ENCODE results near the gene OLFML2A. TPM values are rescaled to one million over a fixed set of nuclear protein-coding genes. Genes with fewer than 3 reads are reported as not detected.

The OLFML2A gene
- total and polyA plus RNA-seq, 10 donors, result 3.0 to 187 (median 117) TPM

DNA sequence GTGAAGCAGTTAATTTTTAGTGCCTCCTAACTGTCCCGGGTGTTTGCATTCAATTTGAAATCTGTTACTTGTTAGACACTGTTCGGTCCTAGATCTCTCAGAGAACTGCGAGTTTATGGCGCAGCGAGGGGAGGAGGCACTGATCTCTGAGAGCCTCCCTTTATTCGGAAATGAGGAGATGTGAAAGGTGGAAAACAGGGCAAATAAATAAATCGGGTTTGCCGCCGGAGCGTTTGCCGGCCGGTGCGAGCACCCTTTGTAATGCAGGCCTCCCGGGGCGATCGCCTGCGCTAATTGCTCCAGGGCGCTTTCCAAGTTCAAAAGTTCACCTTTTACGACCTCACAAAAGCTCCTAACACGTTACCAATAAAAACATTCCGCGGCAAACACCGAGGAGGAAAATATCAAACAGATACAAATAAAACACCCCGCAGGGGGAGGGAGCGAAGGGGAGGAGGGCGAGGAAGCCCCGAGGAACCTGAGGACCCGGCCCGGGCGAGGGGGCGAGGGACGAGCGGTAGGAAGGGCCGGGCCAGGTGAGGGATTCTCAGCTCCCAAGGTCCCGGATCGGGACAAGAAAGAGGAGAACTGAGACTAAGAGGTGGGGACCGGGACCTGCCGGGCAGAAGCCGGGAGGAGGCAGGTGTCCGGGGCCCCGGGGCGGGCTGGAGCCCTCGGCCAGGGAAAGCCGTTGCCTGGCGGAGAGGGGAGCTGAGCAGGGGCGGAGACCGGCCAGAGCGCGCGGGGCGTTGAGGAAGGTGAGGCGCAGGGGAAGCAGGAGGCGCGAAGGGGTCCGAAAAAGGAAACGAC is 7.2 kb upstream of the OLFML2A start:
- 3 to 5% (median 4%) methylated on average over 55 to 56 of the region's 56 CpGs for WGBS, 5 donors
- DNase-seq, result peak; percentile 88
- peaks cover 0 to 76% (median 47%) of the 10 kb centered on the region in 7 donors for H3K27me3 ChIP-seq (replicated peaks in 1 of 7)

DNA sequence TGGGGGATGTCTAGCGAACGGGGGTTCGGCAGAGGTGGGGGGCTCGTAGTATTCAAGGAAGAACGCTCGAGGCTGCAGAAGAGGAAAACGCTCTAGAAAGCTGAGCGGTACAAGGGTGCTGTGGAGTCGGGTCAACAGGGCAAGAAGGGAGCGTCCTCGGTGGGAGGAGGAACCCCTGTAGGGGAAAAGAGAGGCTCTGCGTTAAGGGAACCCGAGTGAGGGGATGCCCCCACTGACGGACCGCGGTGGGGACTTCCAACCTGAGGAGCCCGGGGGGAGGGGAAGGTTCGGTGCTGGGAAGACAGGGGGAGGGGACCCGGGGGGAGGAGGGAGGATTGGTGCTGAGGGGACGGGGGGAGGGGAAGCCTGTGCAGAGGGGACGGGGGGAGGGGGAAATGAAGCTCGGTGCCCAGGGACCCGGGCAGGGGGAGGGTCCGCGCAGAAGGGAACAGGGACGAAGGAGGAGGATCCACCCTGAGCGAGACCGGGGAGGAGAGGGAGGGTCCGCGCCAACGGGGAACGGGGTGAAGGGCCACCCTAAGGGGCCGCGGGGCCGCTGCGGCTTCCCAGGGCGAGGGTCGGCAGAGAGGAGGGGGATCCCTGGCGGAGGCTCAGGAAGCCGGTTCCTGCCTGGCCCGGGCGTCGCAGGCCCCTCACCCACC is 6.4 kb upstream of the OLFML2A start:
- no peak for TF ChIP-seq CTCF (IDR thresholded peaks at IDR 0.05 in 8 of 11, conservative IDR thresholded peaks at IDR 0.05 in 3 of 11)
- TF ChIP-seq POLR2AphosphoS5 (IDR thresholded peaks at IDR 0.05), result no peak
- TF ChIP-seq POLR2A (IDR thresholded peaks at IDR 0.05), result no peak
- Histone ChIP-seq H3K36me3 (no peaks in the 10 kb centered on the region), H3K9me3 (no peaks in the 10 kb centered on the region), H3K27ac (peak overlapping the region in 7 of 8 donors; percentile 53 to 91 (median 73)), H3K4me3 (peak overlapping the region; percentile 88 to 100 (median 94)), H3K27me3 (replicated peaks in 1 of 7) (peaks cover 0 to 76% (median 45%) of the 10 kb centered on the region in 7 donors), H3K4me1 (peaks cover 19 to 74% (median 44%) of the 10 kb centered on the region in 6 donors)
- intact Hi-C loops (cut with DNase I; ENCODE audit: low total_unique reads), result loop anchor here (5.0 to 10.0 kb wide), 2 partner anchors 377 to 604 kb away; no protein-coding TSS in a partner anchor
- DNase-seq, result no peak
- 1 to 3% (median 1%) methylated on average over 36 to 43 of the region's 43 CpGs for WGBS, 5 donors

More for the DNA sequence above, 7.2 kb upstream of the OLFML2A start:
- H3K4me3 ChIP-seq, result peak overlapping the region in 7 of 8 donors; percentile 88 to 100 (median 95)
- H3K36me3 ChIP-seq, result no peaks in the 10 kb centered on the region
- intact Hi-C loops (cut with DNase I; ENCODE audit: low total_unique reads), result loop anchor here (5.0 to 10.0 kb wide), 2 partner anchors 378 to 605 kb away; no protein-coding TSS in a partner anchor
- H3K27ac ChIP-seq, result peak overlapping the region in 6 of 8 donors; percentile 35 to 91 (median 68)
- TF ChIP-seq POLR2A (IDR thresholded peaks at IDR 0.05) (no peak), POLR2AphosphoS5 (IDR thresholded peaks at IDR 0.05) (peak in 1 of 3 donors; percentile 45), CTCF (IDR thresholded peaks at IDR 0.05 in 8 of 11, conservative IDR thresholded peaks at IDR 0.05 in 3 of 11) (no peak)
- no peaks in the 10 kb centered on the region for H3K9me3 ChIP-seq
- H3K4me1 ChIP-seq, result peaks cover 19 to 73% (median 42%) of the 10 kb centered on the region in 6 donors

GRCh38 chr9:124771021-124771866 is 5.7 kb upstream of the OLFML2A start, which contains the start of gene NR6A1:
NR6A1 (minus strand) TSS chr9:124771311.
- Histone ChIP-seq H3K4me3 (peak within 1 kb of the TSS; percentile 88 to 100 (median 94)), H3K27ac (peak within 1 kb of the TSS in 7 of 8 donors; percentile 53 to 91 (median 73))
- intact Hi-C loops (cut with DNase I; ENCODE audit: low total_unique reads), result loop anchor here (5.0 to 10.0 kb wide), 2 partner anchors 376 to 604 kb away; no protein-coding TSS in a partner anchor

More at GRCh38 chr9:124771021-124771866, 5.7 kb upstream of the OLFML2A start, which contains the start of gene NR6A1:
- TF ChIP-seq CTCF (IDR thresholded peaks at IDR 0.05 in 8 of 11, conservative IDR thresholded peaks at IDR 0.05 in 3 of 11) (peak in 7 of 11 experiments; percentile 11 to 52 (median 41)), POLR2AphosphoS5 (IDR thresholded peaks at IDR 0.05) (peak; percentile 73 to 90 (median 84)), POLR2A (IDR thresholded peaks at IDR 0.05) (peak in 1 of 3 donors; percentile 38)
- Histone ChIP-seq H3K9me3 (no peaks in the 10 kb centered on the region), H3K36me3 (no peaks in the 10 kb centered on the region), H3K4me1 (peaks cover 20 to 81% (median 49%) of the 10 kb centered on the region in 6 donors), H3K27me3 (replicated peaks in 1 of 7) (peaks cover 0 to 76% (median 39%) of the 10 kb centered on the region in 7 donors)
- peak; percentile 99 for DNase-seq
- WGBS, 5 donors, result 0 to 1% (median 1%) methylated on average over 37 to 82 of the region's 82 CpGs

All from spleen (tissue), 11 donors.